WTC11 (cell line): ENCODE results near the gene UBTD1. TPM values are rescaled to one million over a fixed set of nuclear protein-coding genes. Genes with fewer than 3 reads are reported as not detected.

Experiments
- ATAC-seq: fragments of 200-7000 bp; cut with Tn5 transposase; 2 replicates; pipeline ENCODE4 v1.10.0; 2021; ENCODE audit warnings: mild to moderate bottlenecking, moderate library complexity
- CTCF ChIA-PET: fragments of 300-600 bp; sonication (Branson Sonifier 250); formaldehyde crosslinking; loops from one replicate; lab custom pipeline; 2021; ENCODE audit warnings: antibody characterized with exemption; lab: Charles Lee
- POLR2A ChIA-PET: fragments of 350-600 bp; sonication (Branson Sonifier 250); formaldehyde crosslinking; loops from one replicate; lab custom pipeline; 2021; ENCODE audit warnings: antibody characterized with exemption; lab: Charles Lee
- DNase-seq: peaks from one replicate; pipeline ENCODE4 v3.0.0; 2021; ENCODE audit warnings: low spot score
- H3K27ac Mint-ChIP-seq: 2 replicates; pipeline ENCODE4 v1.8.0; 2021; ENCODE audit warnings: mixed read lengths
- H3K27me3 Mint-ChIP-seq: 2 replicates; pipeline ENCODE4 v1.8.0; 2021; ENCODE audit warnings: low read depth, mild to moderate bottlenecking, moderate library complexity, mixed read lengths
- H3K36me3 Mint-ChIP-seq: 2 replicates; pipeline ENCODE4 v1.8.0; 2021; ENCODE audit warnings: mixed read lengths
- H3K4me1 Mint-ChIP-seq: 2 replicates; pipeline ENCODE4 v1.8.0; 2022; ENCODE audit warnings: mixed read lengths
- H3K4me3 Mint-ChIP-seq: 2 replicates; pipeline ENCODE4 v1.8.0; 2021; ENCODE audit warnings: mild to moderate bottlenecking, moderate library complexity, mixed read lengths
- H3K9me3 Mint-ChIP-seq: 2 replicates; pipeline ENCODE4 v1.8.0; 2021; ENCODE audit warnings: mixed read lengths
- AR ChIP-seq: fragments of 250-450 bp; sonication (Bioruptor Pico); IDR thresholded peaks from 2 replicates; pipeline ENCODE4 v1.9.0; 2021; ENCODE audit warnings: mild to moderate bottlenecking
- ATF1 ChIP-seq: sonication (generic); formaldehyde crosslinking; IDR thresholded peaks from 2 replicates; pipeline ENCODE4 v1.8.1; 2023; ENCODE audit warnings: mild to moderate bottlenecking, moderate library complexity, missing genetic modification reagents
- CREM ChIP-seq: sonication (generic); formaldehyde crosslinking; IDR thresholded peaks from 2 replicates; pipeline ENCODE4 v1.8.1; 2022; ENCODE audit warnings: mild to moderate bottlenecking, missing genetic modification reagents, moderate library complexity
- CTCF ChIP-seq: fragments of 200-600 bp; IDR thresholded peaks from 2 replicates; pipeline ENCODE4 v1.8.0; 2022; ENCODE audit warnings: antibody characterized with exemption
- ETV6 ChIP-seq: sonication (generic); formaldehyde crosslinking; IDR thresholded peaks from 2 replicates; pipeline ENCODE4 v1.8.1; 2022; ENCODE audit warnings: mild to moderate bottlenecking, missing genetic modification reagents
- FOXJ3 ChIP-seq: sonication (generic); formaldehyde crosslinking; IDR thresholded peaks from 2 replicates; pipeline ENCODE4 v1.9.0; 2021; ENCODE audit warnings: missing genetic modification reagents, mild to moderate bottlenecking, borderline replicate concordance
- FOXP1 ChIP-seq: sonication (generic); formaldehyde crosslinking; IDR thresholded peaks from 2 replicates; pipeline ENCODE4 v1.8.0; 2022; ENCODE audit warnings: missing genetic modification reagents, mild to moderate bottlenecking, moderate library complexity, borderline replicate concordance
- GRHL2 ChIP-seq: fragments of 250-450 bp; sonication (Bioruptor Pico); IDR thresholded peaks from 2 replicates; pipeline ENCODE4 v1.8.0; 2022; ENCODE audit warnings: mild to moderate bottlenecking, moderate library complexity; ENCODE audit not compliant: insufficient replicate concordance, severe bottlenecking
- OVOL2 ChIP-seq: fragments of 250-450 bp; sonication (Bioruptor Pico); IDR thresholded peaks from 2 replicates; pipeline ENCODE4 v1.9.0; 2021; ENCODE audit warnings: mild to moderate bottlenecking, borderline replicate concordance
- RORB ChIP-seq: fragments of 250-450 bp; sonication (Bioruptor Pico); IDR thresholded peaks from 2 replicates; pipeline ENCODE4 v1.9.0; 2021; ENCODE audit warnings: mild to moderate bottlenecking
- TCF7 ChIP-seq: sonication (generic); formaldehyde crosslinking; IDR thresholded peaks from 2 replicates; pipeline ENCODE4 v1.8.0; 2022; ENCODE audit warnings: mild to moderate bottlenecking, low read depth, missing genetic modification reagents, moderate library complexity
- USF1 ChIP-seq: sonication (generic); formaldehyde crosslinking; IDR thresholded peaks from 2 replicates; pipeline ENCODE4 v1.8.0; 2022; ENCODE audit warnings: mild to moderate bottlenecking, missing genetic modification reagents
- ZNF121 ChIP-seq: sonication (generic); formaldehyde crosslinking; IDR thresholded peaks from 2 replicates; pipeline ENCODE4 v1.8.0; 2023; ENCODE audit warnings: missing genetic modification reagents
- ZNF263 ChIP-seq: sonication (generic); formaldehyde crosslinking; IDR thresholded peaks from 2 replicates; pipeline ENCODE4 v1.8.1; 2022; ENCODE audit warnings: low read depth, mild to moderate bottlenecking, moderate library complexity, missing genetic modification reagents
- ZNF416 ChIP-seq: fragments of 250-450 bp; sonication (Bioruptor Pico); IDR thresholded peaks from 2 replicates; pipeline ENCODE4 v1.9.0; 2021; ENCODE audit warnings: mild to moderate bottlenecking, inconsistent platforms
- ZNF423 ChIP-seq: fragments of 250-450 bp; sonication (Bioruptor Pico); IDR thresholded peaks from 2 replicates; pipeline ENCODE4 v2.1.2; 2022; ENCODE audit warnings: mild to moderate bottlenecking, moderate library complexity
- ZNF671 ChIP-seq: fragments of 250-450 bp; sonication (Bioruptor Pico); IDR thresholded peaks from 2 replicates; pipeline ENCODE4 v1.8.0; 2021; ENCODE audit warnings: mild to moderate bottlenecking
- total RNA-seq: library from RNA; stranded (reverse); gene quantifications from 3 replicates; pipeline ENCODE4 v1.2.3, GENCODE V29; 2021
- TF ChIP-seq, protein P1 (sequence below): sonication (generic); formaldehyde crosslinking; IDR thresholded peaks from 2 replicates; pipeline ENCODE4 v1.8.0; 2023; ENCODE audit warnings: missing genetic modification reagents, mild to moderate bottlenecking, borderline replicate concordance
- TF ChIP-seq, protein P2 (sequence below): fragments of 250-450 bp; sonication (Bioruptor Pico); conservative IDR thresholded peaks from 2 replicates; pipeline ENCODE4 v1.9.0; 2021; ENCODE audit warnings: mild to moderate bottlenecking
- TF ChIP-seq, protein P3 (sequence below): sonication (generic); formaldehyde crosslinking; IDR thresholded peaks from 2 replicates; pipeline ENCODE4 v1.8.0; 2023; ENCODE audit warnings: missing genetic modification reagents

Gene UBTD1
- total RNA-seq, 1 experiment from 2014 or later, result 35.7 TPM

- CTCF ChIA-PET, result interaction anchor here (0.8 to 5.1 kb wide), 8 partner anchors 9 to 108 kb away, joined by 3 to 44 read pairs (median 9); partner anchors contain the start of genes ANKRD2 and UBTD1
- no peaks in the 10 kb centered on the region for H3K27me3 Mint-ChIP-seq
- H3K36me3 Mint-ChIP-seq, result no peaks in the 10 kb centered on the region
- H3K4me1 Mint-ChIP-seq, result peaks cover 30% of the 10 kb centered on the region
- peak overlapping the region; percentile 87 for H3K27ac Mint-ChIP-seq
- peak; percentile 24 for ATAC-seq
- TF ChIP-seq TCF7 (CRISPR knock-in tag) (no peak), ETV6 (CRISPR knock-in tag) (no peak), OVOL2 (CRISPR knock-in tag) (no peak), AR (CRISPR knock-in tag) (no peak), GRHL2 (CRISPR knock-in tag) (no peak), ZNF671 (no peak), ZNF423 (CRISPR knock-in tag) (no peak), CTCF (no peak), FOXP1 (CRISPR knock-in tag) (no peak), ZNF121 (no peak), USF1 (CRISPR knock-in tag) (no peak), ZNF416 (CRISPR knock-in tag) (no peak), RORB (CRISPR knock-in tag) (no peak), ATF1 (CRISPR knock-in tag) (no peak), CREM (CRISPR knock-in tag) (no peak), ZNF263 (CRISPR knock-in tag) (no peak), FOXJ3 (CRISPR knock-in tag) (no peak)
- TF ChIP-seq, protein P1, sequence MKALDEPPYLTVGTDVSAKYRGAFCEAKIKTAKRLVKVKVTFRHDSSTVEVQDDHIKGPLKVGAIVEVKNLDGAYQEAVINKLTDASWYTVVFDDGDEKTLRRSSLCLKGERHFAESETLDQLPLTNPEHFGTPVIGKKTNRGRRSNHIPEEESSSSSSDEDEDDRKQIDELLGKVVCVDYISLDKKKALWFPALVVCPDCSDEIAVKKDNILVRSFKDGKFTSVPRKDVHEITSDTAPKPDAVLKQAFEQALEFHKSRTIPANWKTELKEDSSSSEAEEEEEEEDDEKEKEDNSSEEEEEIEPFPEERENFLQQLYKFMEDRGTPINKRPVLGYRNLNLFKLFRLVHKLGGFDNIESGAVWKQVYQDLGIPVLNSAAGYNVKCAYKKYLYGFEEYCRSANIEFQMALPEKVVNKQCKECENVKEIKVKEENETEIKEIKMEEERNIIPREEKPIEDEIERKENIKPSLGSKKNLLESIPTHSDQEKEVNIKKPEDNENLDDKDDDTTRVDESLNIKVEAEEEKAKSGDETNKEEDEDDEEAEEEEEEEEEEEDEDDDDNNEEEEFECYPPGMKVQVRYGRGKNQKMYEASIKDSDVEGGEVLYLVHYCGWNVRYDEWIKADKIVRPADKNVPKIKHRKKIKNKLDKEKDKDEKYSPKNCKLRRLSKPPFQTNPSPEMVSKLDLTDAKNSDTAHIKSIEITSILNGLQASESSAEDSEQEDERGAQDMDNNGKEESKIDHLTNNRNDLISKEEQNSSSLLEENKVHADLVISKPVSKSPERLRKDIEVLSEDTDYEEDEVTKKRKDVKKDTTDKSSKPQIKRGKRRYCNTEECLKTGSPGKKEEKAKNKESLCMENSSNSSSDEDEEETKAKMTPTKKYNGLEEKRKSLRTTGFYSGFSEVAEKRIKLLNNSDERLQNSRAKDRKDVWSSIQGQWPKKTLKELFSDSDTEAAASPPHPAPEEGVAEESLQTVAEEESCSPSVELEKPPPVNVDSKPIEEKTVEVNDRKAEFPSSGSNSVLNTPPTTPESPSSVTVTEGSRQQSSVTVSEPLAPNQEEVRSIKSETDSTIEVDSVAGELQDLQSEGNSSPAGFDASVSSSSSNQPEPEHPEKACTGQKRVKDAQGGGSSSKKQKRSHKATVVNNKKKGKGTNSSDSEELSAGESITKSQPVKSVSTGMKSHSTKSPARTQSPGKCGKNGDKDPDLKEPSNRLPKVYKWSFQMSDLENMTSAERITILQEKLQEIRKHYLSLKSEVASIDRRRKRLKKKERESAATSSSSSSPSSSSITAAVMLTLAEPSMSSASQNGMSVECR (CRISPR knock-in tag), result no peak
- TF ChIP-seq, protein P2, sequence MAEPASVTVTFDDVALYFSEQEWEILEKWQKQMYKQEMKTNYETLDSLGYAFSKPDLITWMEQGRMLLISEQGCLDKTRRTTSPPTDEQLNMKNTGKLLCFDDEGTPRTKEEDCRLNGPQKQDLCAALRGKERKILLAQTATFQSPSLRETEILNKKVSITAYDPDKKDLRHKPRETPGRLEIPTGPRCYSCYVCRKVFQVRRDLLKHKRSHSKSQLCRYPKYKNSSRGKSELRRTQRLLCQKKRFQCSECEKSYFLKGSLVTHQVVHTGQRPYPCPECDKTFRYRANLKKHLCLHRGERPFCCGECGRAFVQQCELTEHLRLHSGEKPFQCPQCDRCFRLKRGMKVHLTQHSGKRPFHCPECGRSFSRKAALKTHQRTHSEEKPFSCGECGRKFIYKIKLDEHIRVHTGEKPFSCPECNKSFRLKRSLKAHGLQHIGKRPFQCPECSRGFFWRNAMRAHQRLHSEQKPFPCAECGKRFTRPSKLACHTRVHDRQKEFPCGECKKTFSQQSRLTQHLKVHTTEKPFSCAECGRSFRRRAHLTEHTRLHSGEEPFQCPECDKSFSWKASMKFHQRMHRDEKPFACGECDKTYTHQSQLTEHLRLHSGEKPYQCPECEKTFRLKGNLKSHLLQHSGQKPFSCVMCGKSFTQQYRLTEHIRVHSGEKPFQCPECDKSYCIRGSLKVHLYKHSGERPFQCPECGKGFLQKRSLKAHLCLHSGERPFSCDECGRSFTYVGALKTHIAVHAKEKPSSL, result no peak
- TF ChIP-seq, protein P3, sequence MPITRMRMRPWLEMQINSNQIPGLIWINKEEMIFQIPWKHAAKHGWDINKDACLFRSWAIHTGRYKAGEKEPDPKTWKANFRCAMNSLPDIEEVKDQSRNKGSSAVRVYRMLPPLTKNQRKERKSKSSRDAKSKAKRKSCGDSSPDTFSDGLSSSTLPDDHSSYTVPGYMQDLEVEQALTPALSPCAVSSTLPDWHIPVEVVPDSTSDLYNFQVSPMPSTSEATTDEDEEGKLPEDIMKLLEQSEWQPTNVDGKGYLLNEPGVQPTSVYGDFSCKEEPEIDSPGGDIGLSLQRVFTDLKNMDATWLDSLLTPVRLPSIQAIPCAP (CRISPR knock-in tag), result no peak
- H3K9me3 Mint-ChIP-seq, result no peaks in the 10 kb centered on the region
- H3K4me3 Mint-ChIP-seq, result no peak overlapping the region
- POLR2A ChIA-PET, result no interaction called here
- DNase-seq, result peak; percentile 38
Measured at GRCh38 chr10:97540669-97541500, 42.2 kb downstream of the UBTD1 start.
